HG02798 (cell line): Measurements from ENCODE around the gene TNFRSF21.
"Not testable (repeated sequence)": the region's sequence is repeated elsewhere in the genome, so short reads cannot be mapped to it uniquely, and the experiment has no call there.

Experiments used
- ATAC-seq: cut with Tn5 transposase; IDR thresholded peaks from one replicate; pipeline ENCODE4 v1.9.1; 2021; ENCODE audit warnings: mild to moderate bottlenecking; ENCODE audit not compliant: unreplicated experiment, poor library complexity

Gene TNFRSF21

GRCh38 chr6:47292027-47292426 lies 17.7 kb downstream of the TNFRSF21 start:
- no peak for ATAC-seq

GRCh38 chr6:47290124-47290834 lies 19.4 kb downstream of the TNFRSF21 start:
- no peak for ATAC-seq

GRCh38 chr6:47288267-47289090 lies 21.2 kb downstream of the TNFRSF21 start:
- ATAC-seq, result no peak

- no peak for ATAC-seq
Observed at GRCh38 chr6:47286301-47286700, 23.4 kb downstream of the TNFRSF21 start.

GRCh38 chr6:47283993-47284392 lies 25.7 kb downstream of the TNFRSF21 start:
- no peak for ATAC-seq

GRCh38 chr6:47278545-47278944 lies 31.2 kb downstream of the TNFRSF21 start:
- ATAC-seq, result peak; percentile 46

GRCh38 chr6:47277702-47278101 lies 32.0 kb downstream of the TNFRSF21 start:
- no peak for ATAC-seq

- ATAC-seq, result no peak
Observed at GRCh38 chr6:47276377-47276776, 33.3 kb downstream of the TNFRSF21 start.

GRCh38 chr6:47275640-47276039 lies 34.1 kb downstream of the TNFRSF21 start:
- no peak for ATAC-seq

- ATAC-seq, result not testable (repeated sequence)
Observed at GRCh38 chr6:47275132-47275531, 34.6 kb downstream of the TNFRSF21 start.

- ATAC-seq, result no peak
Observed at GRCh38 chr6:47268572-47269187, 41.0 kb downstream of the TNFRSF21 start.

GRCh38 chr6:47267301-47267700 lies 42.4 kb downstream of the TNFRSF21 start:
- no peak for ATAC-seq

GRCh38 chr6:47265971-47266370 lies 43.7 kb downstream of the TNFRSF21 start:
- ATAC-seq, result no peak

- no peak for ATAC-seq
Observed at GRCh38 chr6:47264775-47265184, 44.9 kb downstream of the TNFRSF21 start.

- ATAC-seq, result no peak
Observed at GRCh38 chr6:47263268-47263667, 46.4 kb downstream of the TNFRSF21 start.

- no peak for ATAC-seq
Observed at GRCh38 chr6:47262231-47262630, 47.5 kb downstream of the TNFRSF21 start.

- ATAC-seq, result no peak
Observed at GRCh38 chr6:47261191-47261590, 48.5 kb downstream of the TNFRSF21 start.

GRCh38 chr6:47260021-47260420 lies 49.7 kb downstream of the TNFRSF21 start:
- no peak for ATAC-seq

GRCh38 chr6:47258724-47259347 lies 50.9 kb downstream of the TNFRSF21 start:
- ATAC-seq, result no peak

- ATAC-seq, result no peak
Observed at GRCh38 chr6:47256981-47257730, 52.5 kb downstream of the TNFRSF21 start.
